CD4-positive, CD25-positive, alpha-beta regulatory T cell (primary cell): Measurements from ENCODE around the gene STARD3. TPM values are rescaled to one million over a fixed set of nuclear protein-coding genes. Genes with fewer than 3 reads are reported as not detected.

Source experiments
- ATAC-seq, 2 donors: fragments of 150-1000 bp; cut with Tn5 transposase; one replicate each; pipeline ENCODE4 v1.10.0; 2021; ENCODE audit warnings: low read depth in 2 of 2, moderate number of reproducible peaks in 2 of 2, moderate library complexity in 1 of 2
- DNase-seq, 3 donors: peaks; one replicate each; pipeline versions ENCODE4 v3.0.0 to v3.0.0-alpha.2; 2012 to 2022; ENCODE audit warnings: mixed read lengths in 1 of 3
- H3K27ac ChIP-seq: one replicate; pipeline ENCODE4 v1.7.0; 2013; ENCODE audit warnings: mild to moderate bottlenecking, low read length; ENCODE audit not compliant: insufficient read depth, poor library complexity, severe bottlenecking
- H3K27me3 ChIP-seq: one replicate; pipeline ENCODE4 v1.7.0; 2013; ENCODE audit warnings: low read length; ENCODE audit not compliant: control insufficient read depth, insufficient read depth
- H3K36me3 ChIP-seq: one replicate; pipeline ENCODE4 v1.7.0; 2013; ENCODE audit warnings: mild to moderate bottlenecking, low read length, moderate library complexity; ENCODE audit not compliant: control insufficient read depth, insufficient read depth
- H3K4me1 ChIP-seq: 2 replicates; pipeline ENCODE4 v1.7.0; 2013; ENCODE audit warnings: mild to moderate bottlenecking, low read length; ENCODE audit not compliant: insufficient read depth, control insufficient read depth, poor library complexity, severe bottlenecking
- H3K4me3 ChIP-seq: one replicate; pipeline ENCODE4 v1.7.0; 2013; ENCODE audit warnings: low read depth, mild to moderate bottlenecking, low read length, moderate library complexity
- H3K9me3 ChIP-seq, 2 experiments: 1 replicate in 1 of 2; 2 replicates in 1 of 2; pipeline ENCODE4 v1.7.0; 2013; ENCODE audit warnings: low read length in 2 of 2, mild to moderate bottlenecking in 1 of 2, moderate library complexity in 1 of 2; ENCODE audit not compliant: control insufficient read depth in 2 of 2
- H3K27ac Mint-ChIP-seq, 3 donors: one replicate each; pipeline ENCODE4 v1.8.0; 2020 to 2022; ENCODE audit warnings: mild to moderate bottlenecking in 3 of 3, mixed read lengths in 3 of 3, moderate library complexity in 2 of 3
- H3K27me3 Mint-ChIP-seq: one replicate; pipeline ENCODE4 v1.8.0; 2022; ENCODE audit warnings: mild to moderate bottlenecking, mixed read lengths
- H3K36me3 Mint-ChIP-seq: one replicate; pipeline ENCODE4 v1.8.0; 2020; ENCODE audit warnings: mixed read lengths
- H3K4me1 Mint-ChIP-seq, 4 donors: one replicate each; pipeline ENCODE4 v1.8.0; 2020 to 2022; ENCODE audit warnings: mixed read lengths in 4 of 4, mild to moderate bottlenecking in 1 of 4
- H3K4me3 Mint-ChIP-seq, 4 donors: one replicate each; pipeline ENCODE4 v1.8.0; 2020 to 2022; ENCODE audit warnings: mild to moderate bottlenecking in 4 of 4, mixed read lengths in 4 of 4, moderate library complexity in 3 of 4
- H3K9me3 Mint-ChIP-seq, 7 donors: one replicate each; pipeline ENCODE4 v1.8.0; 2020 to 2022; ENCODE audit warnings: mixed read lengths in 7 of 7, mild to moderate bottlenecking in 3 of 7, moderate library complexity in 2 of 7
- polyA plus RNA-seq, 4 donors: library from polyadenylated mRNA; unstranded; fragments of 300-500 nt; fragmentation: Illumina TruSeq; gene quantifications; one replicate each; pipeline ENCODE4 v1.2.3, GENCODE V29; 2021
- total RNA-seq: library from RNA; stranded (reverse); gene quantifications from one replicate; pipeline ENCODE4 v1.2.3, GENCODE V29; 2022

Gene STARD3
- total and polyA plus RNA-seq, 5 donors from 2014 or later = 45.4 to 95.9 (median 46.7) TPM

DNA sequence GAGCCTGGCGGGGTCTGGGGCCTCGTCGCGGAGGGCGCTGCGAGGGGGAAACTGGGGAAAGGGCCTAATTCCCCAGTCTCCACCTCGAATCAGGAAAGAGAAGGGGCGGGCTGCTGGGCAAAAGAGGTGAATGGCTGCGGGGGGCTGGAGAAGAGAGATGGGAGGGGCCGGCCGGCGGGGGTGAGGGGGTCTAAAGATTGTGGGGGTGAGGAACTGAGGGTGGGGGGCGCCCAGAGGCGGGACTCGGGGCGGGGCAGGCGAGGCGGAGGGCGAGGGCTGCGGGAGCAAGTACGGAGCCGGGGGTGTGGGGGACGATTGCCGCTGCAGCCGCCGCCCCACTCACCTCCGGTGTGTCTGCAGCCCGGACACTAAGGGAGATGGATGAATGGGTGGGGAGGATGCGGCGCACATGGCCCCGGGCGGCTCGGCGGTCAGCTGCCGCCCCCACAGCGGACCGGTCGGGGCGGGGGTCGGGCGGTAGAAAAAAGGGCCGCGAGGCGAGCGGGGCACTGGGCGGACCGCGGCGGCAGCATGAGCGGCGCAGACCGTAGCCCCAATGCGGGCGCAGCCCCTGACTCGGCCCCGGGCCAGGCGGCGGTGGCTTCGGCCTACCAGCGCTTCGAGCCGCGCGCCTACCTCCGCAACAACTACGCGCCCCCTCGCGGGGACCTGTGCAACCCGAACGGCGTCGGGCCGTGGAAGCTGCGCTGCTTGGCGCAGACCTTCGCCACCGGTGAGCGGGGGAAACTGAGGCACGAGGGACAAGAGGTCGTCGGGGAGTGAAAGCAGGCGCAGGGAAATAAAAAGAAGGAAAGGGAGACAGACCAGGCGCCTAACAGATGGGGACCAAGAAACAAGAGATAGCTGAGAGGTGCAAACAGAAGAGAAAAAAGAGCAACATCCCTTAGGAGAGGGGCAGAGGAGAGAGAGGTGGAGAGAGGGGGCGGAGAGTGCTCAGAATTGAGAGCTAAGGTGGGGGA is 31.3 kb downstream of the STARD3 start, which contains the start of gene PNMT:
Gene PNMT, plus strand, starts transcription at position 509 of the 980 bp plus-strand sequence. Its CDS starts 23 bp downstream, at position 532.
- Mint-ChIP-seq H3K4me3 (peak within 1 kb of the TSS; percentile 55 to 77 (median 68)), H3K4me1 (peaks cover 0 to 25% (median 9%) of the 10 kb centered on the region in 4 donors), H3K36me3 (no peaks in the 10 kb centered on the region), H3K9me3 (no peaks in the 10 kb centered on the region), H3K27ac (peak within 1 kb of the TSS in 2 of 3 donors; percentile 25 to 26), H3K27me3 (peaks cover 40% of the 10 kb centered on the region)
- Histone ChIP-seq H3K9me3 (no peaks in the 10 kb centered on the region), H3K4me1 (peaks cover 20% of the 10 kb centered on the region), H3K27me3 (peaks cover 7% of the 10 kb centered on the region), H3K27ac (no peak within 1 kb of the TSS), H3K36me3 (no peaks in the 10 kb centered on the region), H3K4me3 (no peak within 1 kb of the TSS)
- DNase-seq = peak; percentile 40 to 78 (median 64)
- ATAC-seq = peak; percentile 57 to 65

DNA sequence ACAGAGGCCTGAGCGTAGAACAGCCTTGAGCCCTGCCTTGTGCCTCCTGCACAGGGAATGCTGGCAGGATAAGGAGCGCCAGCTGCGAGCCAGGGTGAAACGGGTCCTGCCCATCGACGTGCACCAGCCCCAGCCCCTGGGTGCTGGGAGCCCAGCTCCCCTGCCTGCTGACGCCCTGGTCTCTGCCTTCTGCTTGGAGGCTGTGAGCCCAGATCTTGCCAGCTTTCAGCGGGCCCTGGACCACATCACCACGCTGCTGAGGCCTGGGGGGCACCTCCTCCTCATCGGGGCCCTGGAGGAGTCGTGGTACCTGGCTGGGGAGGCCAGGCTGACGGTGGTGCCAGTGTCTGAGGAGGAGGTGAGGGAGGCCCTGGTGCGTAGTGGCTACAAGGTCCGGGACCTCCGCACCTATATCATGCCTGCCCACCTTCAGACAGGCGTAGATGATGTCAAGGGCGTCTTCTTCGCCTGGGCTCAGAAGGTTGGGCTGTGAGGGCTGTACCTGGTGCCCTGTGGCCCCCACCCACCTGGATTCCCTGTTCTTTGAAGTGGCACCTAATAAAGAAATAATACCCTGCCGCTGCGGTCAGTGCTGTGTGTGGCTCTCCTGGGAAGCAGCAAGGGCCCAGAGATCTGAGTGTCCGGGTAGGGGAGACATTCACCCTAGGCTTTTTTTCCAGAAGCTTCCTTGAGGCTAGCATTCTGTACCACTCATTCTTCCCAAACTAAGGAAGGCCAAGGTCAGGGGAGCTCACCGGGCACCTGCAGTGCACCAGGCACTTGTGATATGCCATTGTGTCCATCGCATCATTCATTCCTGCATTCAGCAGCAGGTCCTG is 33.2 kb downstream of the STARD3 start:
- Histone ChIP-seq H3K4me1 (peaks cover 22% of the 10 kb centered on the region), H3K27ac (no peak overlapping the region), H3K36me3 (no peaks in the 10 kb centered on the region), H3K4me3 (no peak overlapping the region), H3K9me3 (no peaks in the 10 kb centered on the region), H3K27me3 (peaks cover 7% of the 10 kb centered on the region)
- no peak overlapping the region for H3K27ac Mint-ChIP-seq
- H3K4me3 Mint-ChIP-seq = no peak overlapping the region
- H3K36me3 Mint-ChIP-seq = no peaks in the 10 kb centered on the region
- DNase-seq (no peak), ATAC-seq (no peak)
- H3K9me3 Mint-ChIP-seq = no peaks in the 10 kb centered on the region
- peaks cover 35% of the 10 kb centered on the region for H3K27me3 Mint-ChIP-seq
- peaks cover 0 to 22% (median 9%) of the 10 kb centered on the region in 4 donors for H3K4me1 Mint-ChIP-seq

DNA sequence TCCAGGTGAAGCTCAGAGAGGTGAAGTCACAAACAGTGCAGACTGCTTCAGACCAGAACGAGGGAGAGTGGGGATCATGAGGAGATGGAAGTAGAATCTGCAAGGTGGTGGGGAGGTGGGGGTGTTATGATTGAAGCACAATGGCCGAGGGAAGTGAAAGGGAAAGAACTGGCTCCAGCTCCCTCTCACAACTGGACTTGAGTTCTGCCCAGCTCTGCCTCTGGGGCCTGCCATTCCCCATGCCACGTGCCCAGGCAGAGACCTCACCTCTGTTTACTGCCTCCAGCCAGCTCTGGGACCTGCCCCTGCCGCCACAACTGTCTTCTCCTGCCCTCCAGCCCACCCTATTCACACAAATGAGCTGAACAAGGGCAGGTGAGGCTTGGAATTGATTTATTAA is 33.8 kb downstream of the STARD3 start:
- no peak overlapping the region for H3K4me3 ChIP-seq
- no peaks in the 10 kb centered on the region for H3K9me3 ChIP-seq
- H3K4me1 ChIP-seq = peaks cover 29% of the 10 kb centered on the region
- Mint-ChIP-seq H3K4me3 (no peak overlapping the region), H3K27me3 (peaks cover 30% of the 10 kb centered on the region), H3K4me1 (peaks cover 0 to 24% (median 11%) of the 10 kb centered on the region in 4 donors), H3K9me3 (no peaks in the 10 kb centered on the region), H3K27ac (no peak overlapping the region), H3K36me3 (no peaks in the 10 kb centered on the region)
- ATAC-seq (no peak), DNase-seq (no peak)
- no peak overlapping the region for H3K27ac ChIP-seq
- H3K36me3 ChIP-seq = no peaks in the 10 kb centered on the region
- H3K27me3 ChIP-seq = peaks cover 7% of the 10 kb centered on the region

DNA sequence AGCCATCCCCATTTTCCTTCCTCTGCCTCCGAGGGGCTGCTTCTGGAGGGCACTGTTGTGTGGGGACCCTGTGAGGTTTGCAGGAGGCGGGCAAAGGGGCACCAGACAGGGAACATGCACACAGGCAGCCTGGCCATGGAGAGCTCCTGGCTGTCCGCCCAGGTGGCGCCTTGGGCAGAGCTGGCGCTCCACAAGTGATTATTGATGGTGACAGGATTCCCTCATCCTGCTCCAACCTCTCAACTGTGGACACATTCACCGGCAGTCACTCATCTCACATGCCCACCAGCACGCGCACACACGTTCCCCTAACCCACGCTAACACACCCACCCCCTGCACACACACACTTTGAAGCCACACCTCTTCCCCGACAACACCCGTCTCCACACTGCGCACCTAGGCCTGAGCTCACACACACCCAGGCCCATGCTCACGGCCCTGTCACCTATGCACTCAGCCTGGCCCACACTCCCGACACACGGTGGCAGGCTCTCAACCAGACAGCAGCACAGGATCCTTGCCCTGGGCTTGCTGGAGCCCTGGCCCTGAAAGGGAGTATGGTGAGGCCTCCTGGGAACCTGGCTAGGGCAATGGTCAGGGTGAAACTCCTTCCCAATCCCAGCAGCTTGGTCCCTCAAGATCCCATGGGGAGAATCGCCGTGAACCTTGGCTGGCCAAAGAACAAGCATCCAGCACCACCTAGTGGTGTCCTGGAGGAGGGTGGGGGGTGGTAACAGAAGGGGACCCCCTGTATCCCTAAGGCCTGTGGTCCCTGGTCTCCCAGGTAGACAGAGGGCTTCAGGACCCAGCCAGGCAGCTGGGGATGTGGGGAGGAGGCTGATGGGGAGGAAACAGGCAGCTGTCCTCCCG is 34.9 kb downstream of the STARD3 start:
- Histone ChIP-seq H3K4me3 (no peak overlapping the region), H3K9me3 (no peaks in the 10 kb centered on the region), H3K27ac (no peak overlapping the region), H3K27me3 (peaks cover 5% of the 10 kb centered on the region), H3K36me3 (no peaks in the 10 kb centered on the region), H3K4me1 (peaks cover 39% of the 10 kb centered on the region)
- no peaks in the 10 kb centered on the region for H3K9me3 Mint-ChIP-seq
- no peak for ATAC-seq
- peaks cover 0 to 29% (median 15%) of the 10 kb centered on the region in 4 donors for H3K4me1 Mint-ChIP-seq
- H3K27ac Mint-ChIP-seq = no peak overlapping the region
- H3K36me3 Mint-ChIP-seq = no peaks in the 10 kb centered on the region
- peak overlapping the region in 1 of 4 donors; percentile 29 for H3K4me3 Mint-ChIP-seq
- H3K27me3 Mint-ChIP-seq = peaks cover 21% of the 10 kb centered on the region
- DNase-seq = peak in 1 of 3 donors; percentile 37

DNA sequence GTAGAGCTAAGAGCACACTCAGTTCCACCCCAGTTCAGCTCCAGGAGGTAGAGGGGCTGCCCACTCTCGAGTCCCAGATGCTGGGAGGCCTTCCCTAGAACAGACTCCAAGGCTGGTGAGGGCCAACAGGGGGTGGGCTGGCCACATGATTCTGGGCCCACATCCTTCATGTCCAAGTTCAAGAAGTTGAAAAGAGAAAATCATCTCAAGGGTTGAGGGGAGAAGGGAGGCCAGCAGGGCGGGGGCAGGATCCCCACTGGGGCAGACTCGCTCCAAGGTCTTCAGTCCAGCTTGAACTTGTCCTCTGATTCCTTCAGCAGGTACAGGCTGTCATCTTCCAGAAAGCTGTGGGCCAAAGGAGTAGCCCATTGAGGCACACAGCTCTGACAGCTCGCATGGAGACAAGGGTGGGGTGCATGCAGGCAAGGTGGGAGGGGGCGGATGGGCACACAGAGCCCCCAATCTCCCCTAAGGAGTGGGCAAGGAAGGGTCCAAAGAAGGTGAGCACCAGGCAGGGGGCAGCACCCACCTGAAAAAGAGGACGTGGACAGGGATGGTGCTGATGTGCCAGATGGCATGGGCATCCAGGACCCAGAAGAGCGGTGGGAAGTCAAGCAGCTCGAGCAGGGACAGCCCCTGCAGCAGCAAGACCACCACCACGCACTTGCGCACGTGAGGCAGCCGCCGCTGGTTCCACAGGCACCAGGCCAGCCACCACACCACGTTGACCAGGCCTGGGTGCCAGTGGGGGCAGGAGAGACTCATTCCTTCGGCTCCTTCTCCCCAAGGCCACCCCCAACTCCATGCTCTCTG is 35.8 kb downstream of the STARD3 start:
- Mint-ChIP-seq H3K4me1 (peaks cover 0 to 35% (median 14%) of the 10 kb centered on the region in 4 donors), H3K9me3 (no peaks in the 10 kb centered on the region), H3K27ac (peak overlapping the region in 1 of 3 donors; percentile 90), H3K27me3 (peaks cover 17% of the 10 kb centered on the region), H3K36me3 (no peaks in the 10 kb centered on the region), H3K4me3 (no peak overlapping the region)
- H3K4me3 ChIP-seq = no peak overlapping the region
- peaks cover 2% of the 10 kb centered on the region for H3K27me3 ChIP-seq
- H3K27ac ChIP-seq = no peak overlapping the region
- peaks cover 32% of the 10 kb centered on the region for H3K4me1 ChIP-seq
- DNase-seq = no peak
- no peaks in the 10 kb centered on the region for H3K9me3 ChIP-seq
- no peaks in the 10 kb centered on the region for H3K36me3 ChIP-seq
- no peak for ATAC-seq

DNA sequence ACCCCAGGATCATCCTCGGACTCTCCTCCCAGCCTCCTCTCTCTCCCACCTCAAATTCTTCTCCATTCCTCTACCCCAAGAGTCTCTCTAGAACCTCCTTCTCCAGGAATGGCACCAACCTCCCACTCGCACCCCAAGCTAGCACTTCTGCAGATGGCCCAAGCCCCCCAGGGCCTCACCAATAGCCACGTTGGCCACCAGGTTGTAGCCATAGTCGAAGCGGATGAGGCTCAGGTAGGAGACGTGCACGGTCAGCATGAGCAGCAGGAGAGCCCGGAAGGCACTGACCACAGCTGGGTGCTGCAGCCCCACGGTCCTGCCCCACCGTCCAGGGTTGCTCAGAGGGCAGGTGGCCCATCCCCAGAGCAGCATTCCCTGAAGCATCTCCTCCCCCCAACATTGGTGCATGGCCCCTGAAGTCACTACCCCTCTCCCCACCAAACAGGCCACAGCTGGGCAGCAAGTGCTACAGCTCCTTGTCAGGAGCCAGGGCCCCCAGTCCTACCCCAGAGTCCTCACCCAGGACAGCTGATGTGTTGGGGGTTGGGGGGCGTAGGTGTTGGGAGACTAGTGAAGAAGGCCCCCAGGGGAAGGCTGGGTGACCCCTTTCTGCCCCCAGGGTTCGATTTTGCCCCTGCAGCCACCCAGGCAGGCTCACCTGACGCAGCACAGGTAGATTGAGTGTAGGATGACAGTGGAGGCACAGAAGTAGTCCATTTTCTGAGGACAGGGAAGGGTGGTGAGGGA is 36.6 kb downstream of the STARD3 start:
- H3K4me3 ChIP-seq = no peak overlapping the region
- ATAC-seq = no peak
- Mint-ChIP-seq H3K4me1 (peaks cover 0 to 39% (median 16%) of the 10 kb centered on the region in 4 donors), H3K4me3 (peak overlapping the region in 1 of 4 donors; percentile 21), H3K27me3 (peaks cover 14% of the 10 kb centered on the region), H3K36me3 (no peaks in the 10 kb centered on the region), H3K27ac (no peak overlapping the region), H3K9me3 (no peaks in the 10 kb centered on the region)
- no peak for DNase-seq
- H3K4me1 ChIP-seq = peaks cover 25% of the 10 kb centered on the region
- H3K27me3 ChIP-seq = peaks cover 2% of the 10 kb centered on the region
- no peaks in the 10 kb centered on the region for H3K36me3 ChIP-seq
- H3K9me3 ChIP-seq = no peaks in the 10 kb centered on the region
- no peak overlapping the region for H3K27ac ChIP-seq
